GM19239 (cell line): Measurements from ENCODE around the gene PLOD1.
A peak's percentile ranks its signal among the peaks of the same experiment; 100 is the strongest.
"Not testable (repeated sequence)": the region's sequence is repeated elsewhere in the genome, so short reads cannot be mapped to it uniquely, and the experiment has no call there.

Source experiments
- DNase-seq: peaks from one replicate; pipeline ENCODE4 v3.0.0; 2011; ENCODE audit warnings: low spot score; ENCODE audit not compliant: insufficient read length
- FAIRE-seq: peaks from 2 replicates; lab custom pipeline; 2011; peaks lifted over from hg19 to GRCh38; lab: Jason Lieb, UNC

PLOD1 gene

GRCh38 chr1:11912000-11912399 lies 22.5 kb upstream of the PLOD1 start:
- DNase-seq, result no peak
- FAIRE-seq, result no peak

- not testable (repeated sequence) for FAIRE-seq
Measured at GRCh38 chr1:11912482-11913216, 21.9 kb upstream of the PLOD1 start.

GRCh38 chr1:11913291-11913690 lies 21.2 kb upstream of the PLOD1 start:
- DNase-seq (no peak), FAIRE-seq (no peak)

More at GRCh38 chr1:11912482-11913216, 21.9 kb upstream of the PLOD1 start:
- not testable (repeated sequence) for DNase-seq

GRCh38 chr1:11914024-11914423 lies 20.5 kb upstream of the PLOD1 start:
- DNase-seq (no peak), FAIRE-seq (no peak)

GRCh38 chr1:11918799-11919519 lies 15.6 kb upstream of the PLOD1 start:
- FAIRE-seq (no peak), DNase-seq (no peak)

- DNase-seq (no peak), FAIRE-seq (no peak)
Measured at GRCh38 chr1:11919621-11920020, 14.9 kb upstream of the PLOD1 start.

- FAIRE-seq (no peak), DNase-seq (no peak)
Measured at GRCh38 chr1:11920239-11920903, 14.1 kb upstream of the PLOD1 start.

- FAIRE-seq (no peak), DNase-seq (no peak)
Measured at GRCh38 chr1:11921022-11921421, 13.5 kb upstream of the PLOD1 start.

- FAIRE-seq (no peak), DNase-seq (no peak)
Measured at GRCh38 chr1:11923069-11923826, 11.3 kb upstream of the PLOD1 start.

GRCh38 chr1:11923827-11924113 lies 10.7 kb upstream of the PLOD1 start:
- FAIRE-seq (no peak), DNase-seq (no peak)

GRCh38 chr1:11924334-11925195 lies 10.0 kb upstream of the PLOD1 start:
- FAIRE-seq (no peak), DNase-seq (peak; percentile 42)

- not testable (repeated sequence) for DNase-seq, FAIRE-seq
Measured at GRCh38 chr1:11925196-11925937, 9.2 kb upstream of the PLOD1 start.

GRCh38 chr1:11925938-11926292 lies 8.6 kb upstream of the PLOD1 start:
- DNase-seq, result no peak
- no peak for FAIRE-seq

- FAIRE-seq, result no peak
- DNase-seq, result no peak
Measured at GRCh38 chr1:11927866-11928592, 6.5 kb upstream of the PLOD1 start.

GRCh38 chr1:11929849-11930248 lies 4.7 kb upstream of the PLOD1 start:
- FAIRE-seq (no peak), DNase-seq (no peak)

GRCh38 chr1:11930571-11931445 lies 3.7 kb upstream of the PLOD1 start:
- FAIRE-seq (no peak), DNase-seq (no peak)

GRCh38 chr1:11931845-11932244 lies 2.7 kb upstream of the PLOD1 start:
- no peak for DNase-seq
- FAIRE-seq, result no peak

GRCh38 chr1:11935057-11935412 lies 518 bp downstream of the PLOD1 start:
- FAIRE-seq, result peak; percentile 51
- no peak for DNase-seq
